DMS 273 (cell line): Measurements from ENCODE around the gene INTS3.
"Not testable (repeated sequence)": the region's sequence is repeated elsewhere in the genome, so short reads cannot be mapped to it uniquely, and the experiment has no call there.

Experiments
- DNase-seq: peaks from one replicate; lab custom pipeline; 2025; ENCODE audit not compliant: unreplicated experiment; lab: John Stamatoyannopoulos, UW

Gene INTS3

DNA sequence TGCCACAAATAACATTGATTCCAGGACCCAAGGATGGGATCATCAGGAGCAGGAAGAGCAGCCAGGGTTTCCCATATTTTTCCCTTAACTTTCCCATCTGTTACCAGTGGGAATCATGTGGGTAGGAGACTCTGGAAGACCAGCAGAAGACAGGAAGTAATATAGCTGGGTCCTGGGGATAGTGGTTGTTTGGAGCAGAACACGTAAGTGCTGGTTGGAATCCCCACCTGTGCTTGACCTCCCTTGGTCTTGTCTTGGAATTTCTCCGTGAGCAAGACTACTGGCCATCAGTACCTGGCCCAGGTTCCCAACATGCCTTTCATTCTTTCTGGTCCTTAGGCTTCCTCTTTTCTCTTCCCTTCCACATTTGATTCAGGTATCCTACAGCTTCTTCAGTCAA is 26.4 kb downstream of the INTS3 start:
- no peak for DNase-seq

DNA sequence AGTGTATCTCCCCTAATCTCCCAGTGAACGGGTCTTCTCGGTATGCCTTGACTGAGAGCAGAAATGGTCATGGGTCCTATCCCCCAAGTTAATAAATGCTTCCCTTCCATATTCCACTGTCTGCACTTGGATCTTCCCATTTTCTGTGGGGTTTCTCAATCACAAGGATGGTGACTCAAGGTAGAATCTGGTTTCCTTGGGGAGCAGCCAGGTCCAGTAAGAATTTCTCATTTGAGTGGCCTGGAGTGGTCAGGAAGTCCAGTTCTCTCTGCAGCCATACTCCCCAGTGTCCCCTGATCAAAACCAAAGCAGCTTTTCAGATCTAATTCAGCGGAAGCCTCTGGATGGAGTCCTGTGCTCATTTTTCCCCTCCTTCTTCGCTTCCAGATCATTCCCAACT is 32.6 kb downstream of the INTS3 start:
- DNase-seq, result no peak

DNA sequence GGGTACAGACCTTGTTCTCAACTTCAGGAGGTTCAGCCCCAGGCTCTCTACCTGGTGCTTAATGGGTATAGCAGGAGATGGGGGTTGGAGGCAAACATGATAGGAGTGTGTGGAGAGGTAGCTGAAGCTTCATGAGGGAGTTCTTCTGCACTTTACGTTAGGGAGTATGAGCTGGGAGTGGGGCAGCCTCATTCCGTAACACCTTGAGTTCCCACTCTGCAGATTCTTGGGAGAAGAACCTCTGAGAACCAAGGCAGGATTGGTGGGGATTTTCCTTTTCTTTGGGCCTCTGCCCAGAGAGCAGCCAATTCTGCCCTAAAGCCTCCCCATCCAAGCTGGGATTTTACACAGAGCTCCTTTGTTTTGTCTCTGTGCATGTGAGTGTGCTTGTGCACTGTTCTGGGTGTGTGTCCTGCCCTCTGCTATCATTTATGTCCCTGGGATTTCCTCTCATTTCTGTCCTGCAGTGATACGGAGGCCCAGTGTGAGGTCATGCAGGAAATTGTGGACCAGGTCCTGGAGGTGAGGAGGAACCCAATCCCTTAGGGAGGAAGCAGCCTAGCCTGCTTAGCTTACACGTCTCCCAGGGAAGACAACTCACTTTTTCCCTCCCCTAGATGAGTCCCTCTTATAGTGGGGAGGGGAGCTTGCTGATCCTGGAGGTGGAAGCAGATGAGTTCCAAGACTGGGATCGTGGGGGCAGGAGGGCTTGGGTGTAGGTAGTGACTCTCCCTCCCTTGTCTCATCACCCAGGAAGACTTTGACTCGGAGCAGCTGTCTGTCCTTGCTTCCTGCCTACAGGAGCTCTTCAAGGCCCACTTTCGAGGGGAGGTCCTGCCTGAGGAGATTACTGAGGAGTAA is 35.7 kb downstream of the INTS3 start:
- no peak for DNase-seq

DNA sequence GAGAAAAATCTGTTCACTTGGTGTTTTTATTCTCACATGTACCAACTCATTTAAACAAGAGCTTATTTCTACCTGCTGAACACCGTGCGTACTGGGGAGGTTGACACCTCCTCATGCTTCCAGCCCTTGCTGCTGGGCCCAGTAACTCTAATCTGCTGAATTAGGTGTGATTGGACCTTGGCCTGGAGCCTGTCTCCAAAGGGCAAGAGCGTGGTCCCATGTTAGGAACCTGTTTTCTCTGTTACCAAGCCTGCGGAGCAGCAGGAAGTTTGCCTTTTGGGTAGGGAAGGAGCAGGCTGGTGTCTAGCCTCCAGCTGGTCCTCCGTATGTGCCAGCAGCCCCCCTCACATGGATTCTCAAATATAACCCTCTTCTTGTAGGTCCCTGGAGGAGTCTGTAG is 36.5 kb downstream of the INTS3 start:
- no peak for DNase-seq

DNA sequence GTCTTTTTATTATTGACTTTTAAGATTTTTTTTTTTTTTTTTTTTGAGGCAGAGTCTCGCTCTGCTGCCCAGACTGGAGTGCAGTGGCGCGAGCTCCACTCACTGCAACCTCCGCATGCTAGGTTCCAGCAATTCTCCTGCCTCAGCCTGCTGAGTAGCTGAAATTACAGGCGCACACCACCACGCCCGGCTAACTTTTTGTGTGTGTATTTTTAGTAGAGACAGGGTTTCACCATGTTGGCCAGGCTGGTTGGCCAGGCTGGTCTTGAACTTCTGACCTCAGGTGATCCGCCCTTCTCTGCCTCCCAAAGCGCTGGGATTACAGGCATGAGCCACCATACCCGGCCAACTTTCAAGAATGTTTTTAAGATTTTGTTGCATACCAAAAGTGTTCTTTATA is 38.8 kb downstream of the INTS3 start:
- not testable (repeated sequence) for DNase-seq

DNA sequence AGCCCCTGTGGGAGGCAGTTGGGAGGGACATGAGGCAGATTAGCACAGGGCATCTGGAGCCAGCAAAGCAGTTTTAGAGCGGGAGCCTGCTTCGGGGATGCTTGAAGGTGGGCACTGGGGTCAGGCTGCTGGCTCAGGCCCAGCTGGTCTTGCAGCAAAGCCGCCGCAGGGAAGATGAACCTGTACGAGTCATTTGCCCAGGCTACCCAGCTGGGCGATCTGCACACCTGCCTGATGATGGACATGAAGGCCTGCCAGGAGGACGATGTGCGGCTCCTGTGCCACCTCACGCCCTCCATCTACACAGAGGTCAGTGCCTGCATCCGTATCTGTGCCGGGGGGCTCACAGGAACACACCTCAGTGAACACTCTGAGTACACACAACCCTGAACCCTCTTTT is 39.7 kb downstream of the INTS3 start:
- no peak for DNase-seq

DNA sequence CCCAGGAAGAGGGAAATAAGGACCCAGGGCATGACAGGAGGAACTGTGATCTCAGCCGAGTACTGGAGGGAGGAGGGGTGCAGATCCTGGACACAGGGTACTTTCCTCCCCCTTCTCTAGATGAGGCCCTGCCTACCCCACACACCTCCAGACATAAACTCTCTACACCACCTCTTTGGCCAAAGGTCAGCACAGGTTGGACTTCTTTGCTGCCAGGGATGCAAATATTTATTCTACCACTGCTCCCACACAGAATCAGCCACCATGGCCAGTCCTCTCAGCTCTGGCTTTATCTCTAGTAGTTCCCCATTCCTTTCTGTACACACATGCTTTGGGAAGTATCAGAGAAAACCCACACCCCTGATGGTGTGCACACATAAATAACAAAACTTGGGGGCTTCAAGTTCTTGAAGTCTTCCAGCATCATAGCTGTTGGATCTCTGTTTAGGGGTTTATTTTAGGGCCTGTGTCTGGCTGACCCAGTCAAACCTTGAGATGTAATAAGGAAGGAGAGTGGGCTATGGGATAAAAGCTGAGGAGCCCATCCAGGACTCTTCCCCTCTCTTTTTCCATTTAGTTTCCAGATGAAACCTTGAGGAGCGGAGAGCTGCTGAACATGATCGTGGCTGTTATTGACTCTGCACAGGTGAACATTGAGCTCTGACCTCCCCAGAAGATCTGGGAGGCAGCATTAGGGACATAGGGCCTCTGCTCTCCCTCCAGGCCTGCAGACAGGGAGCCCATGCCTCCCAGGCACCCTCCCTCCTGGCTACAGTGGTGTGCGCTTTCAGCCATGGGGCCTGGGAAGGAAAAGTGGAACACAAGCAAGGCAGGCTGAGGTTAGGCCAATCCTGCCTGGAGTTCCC is 40.7 kb downstream of the INTS3 start:
- no peak for DNase-seq

DNA sequence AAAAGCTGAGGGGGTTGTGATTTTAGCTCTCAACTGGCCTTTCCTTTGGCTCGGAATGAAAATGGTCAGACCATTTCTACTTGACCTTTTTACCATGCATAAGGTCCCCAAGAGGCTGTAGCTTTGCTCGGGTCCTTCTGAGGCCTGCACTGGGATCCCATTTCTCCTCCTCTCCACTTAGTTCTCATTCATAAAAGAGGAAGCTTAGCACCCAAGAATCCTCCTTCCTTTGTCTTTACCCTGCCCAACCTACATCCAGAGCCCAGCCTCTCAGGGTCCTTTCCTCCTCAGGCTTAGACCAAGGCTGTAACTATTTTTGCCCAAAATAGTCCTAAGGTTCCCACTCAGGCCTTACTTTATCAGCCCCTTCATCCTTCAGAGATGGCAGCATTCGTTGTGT is 41.4 kb downstream of the INTS3 start:
- no peak for DNase-seq

DNA sequence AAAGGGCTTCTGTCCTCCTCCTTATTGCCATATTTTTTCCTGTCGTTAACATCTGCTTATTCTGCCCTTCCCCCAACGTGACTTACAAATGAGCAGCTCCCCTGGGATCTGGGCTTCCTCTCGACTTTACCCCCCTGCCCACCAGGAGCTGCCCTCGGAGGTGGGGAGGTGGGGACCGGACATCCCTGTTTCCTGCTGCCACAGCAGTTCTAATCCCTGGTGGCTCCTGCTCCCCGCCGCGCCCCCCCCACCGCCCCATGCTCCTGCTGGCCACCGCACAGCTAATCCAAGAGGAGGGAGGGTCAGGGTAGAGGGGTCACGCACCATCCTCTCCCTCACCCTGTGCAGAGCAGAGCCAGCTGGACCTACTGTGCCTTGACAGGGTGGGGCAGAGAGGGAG is 42.9 kb downstream of the INTS3 start:
- DNase-seq, result no peak

DNA sequence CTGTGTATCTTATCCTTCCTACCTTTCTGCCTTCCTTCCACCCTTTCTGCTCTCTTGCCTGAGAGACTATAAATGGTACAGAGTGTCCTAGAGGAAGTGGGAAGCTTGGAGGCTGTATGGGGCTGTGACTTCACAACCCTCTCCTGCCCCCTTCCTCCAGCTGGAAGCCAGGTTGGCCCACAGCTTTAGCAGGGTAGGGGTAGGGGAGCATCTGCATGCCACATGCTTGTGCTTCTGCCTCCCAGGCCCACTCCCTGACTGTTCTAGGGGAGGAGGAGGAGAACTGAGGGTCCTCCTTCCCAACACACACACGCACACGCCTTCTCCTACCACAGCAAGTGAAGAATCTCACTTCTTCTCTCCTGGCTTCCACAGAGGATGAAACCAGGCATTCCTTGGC is 43.4 kb downstream of the INTS3 start:
- DNase-seq, result no peak

DNA sequence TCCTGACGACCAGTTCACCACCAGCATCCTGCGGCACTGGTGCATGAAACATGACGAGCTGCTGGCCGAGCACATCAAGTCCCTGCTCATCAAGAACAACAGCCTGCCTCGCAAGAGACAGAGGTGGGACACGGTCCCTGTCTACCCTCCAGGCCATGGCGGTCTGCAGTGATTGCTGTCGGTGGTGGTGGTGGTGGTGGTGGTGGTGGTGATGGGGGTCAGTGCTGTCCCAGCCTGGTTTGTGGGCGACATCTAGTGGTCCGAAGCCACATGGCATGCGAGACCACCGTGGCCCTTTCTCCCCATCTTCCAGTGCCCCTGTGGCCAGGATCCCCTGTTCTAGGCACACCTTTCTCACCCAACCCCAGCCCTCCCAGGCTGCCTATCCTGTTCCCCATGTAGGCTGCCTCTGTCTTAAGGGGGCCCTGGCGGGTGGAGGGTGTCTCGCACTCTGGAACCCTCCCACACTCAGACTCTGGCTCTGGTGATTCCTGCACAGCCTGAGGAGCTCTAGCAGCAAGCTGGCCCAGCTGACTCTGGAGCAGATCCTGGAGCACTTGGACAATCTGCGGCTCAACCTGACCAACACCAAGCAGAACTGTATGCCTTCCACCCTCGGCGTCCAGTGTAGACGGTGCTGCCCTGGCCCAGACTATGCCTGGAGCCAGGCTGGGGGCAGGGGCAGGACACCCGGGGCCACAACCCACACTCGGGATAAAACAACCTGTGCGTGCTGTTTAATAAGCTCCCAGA is 44.2 kb downstream of the INTS3 start:
- peak; percentile 56 for DNase-seq

DNA sequence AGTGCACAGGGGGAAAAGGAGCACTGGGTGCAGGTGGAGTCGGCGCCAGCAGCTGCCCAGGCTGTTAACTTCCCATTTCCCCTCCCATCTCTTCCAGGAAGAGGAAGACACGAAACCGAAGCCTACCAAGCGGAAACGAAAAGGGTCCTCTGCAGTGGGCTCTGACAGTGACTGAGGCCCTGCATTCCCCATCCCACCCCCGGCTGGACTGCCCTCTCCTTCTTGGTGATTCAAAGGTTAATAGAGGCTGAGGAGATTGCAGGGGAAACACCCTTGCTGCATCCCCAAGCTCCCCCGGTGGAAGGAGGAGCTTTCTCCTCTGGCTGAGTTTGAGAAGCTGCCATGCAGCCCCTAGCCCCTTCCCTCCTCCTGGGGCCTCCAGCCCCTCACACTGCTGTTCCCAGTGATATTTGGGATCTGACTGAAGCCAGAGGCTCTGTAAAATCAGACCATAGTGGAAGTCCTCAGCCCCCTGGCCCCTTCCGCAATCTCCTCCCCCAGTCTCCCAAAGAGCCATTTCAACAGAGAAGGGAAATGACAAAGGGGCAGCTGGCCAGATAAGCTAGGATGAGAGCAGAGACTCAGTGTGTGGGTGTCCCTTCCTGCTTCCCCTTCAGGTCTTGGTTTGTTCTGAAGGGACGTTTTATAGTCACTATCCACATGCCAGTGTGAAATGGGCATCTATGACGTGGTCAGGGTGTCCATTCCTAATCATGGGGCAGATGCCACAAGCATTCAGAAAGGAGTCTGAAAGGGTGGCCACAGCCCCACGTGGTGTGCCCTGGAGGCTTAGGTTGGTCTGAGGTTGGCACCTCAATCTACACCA is 45.5 kb downstream of the INTS3 start:
- no peak for DNase-seq

DNA sequence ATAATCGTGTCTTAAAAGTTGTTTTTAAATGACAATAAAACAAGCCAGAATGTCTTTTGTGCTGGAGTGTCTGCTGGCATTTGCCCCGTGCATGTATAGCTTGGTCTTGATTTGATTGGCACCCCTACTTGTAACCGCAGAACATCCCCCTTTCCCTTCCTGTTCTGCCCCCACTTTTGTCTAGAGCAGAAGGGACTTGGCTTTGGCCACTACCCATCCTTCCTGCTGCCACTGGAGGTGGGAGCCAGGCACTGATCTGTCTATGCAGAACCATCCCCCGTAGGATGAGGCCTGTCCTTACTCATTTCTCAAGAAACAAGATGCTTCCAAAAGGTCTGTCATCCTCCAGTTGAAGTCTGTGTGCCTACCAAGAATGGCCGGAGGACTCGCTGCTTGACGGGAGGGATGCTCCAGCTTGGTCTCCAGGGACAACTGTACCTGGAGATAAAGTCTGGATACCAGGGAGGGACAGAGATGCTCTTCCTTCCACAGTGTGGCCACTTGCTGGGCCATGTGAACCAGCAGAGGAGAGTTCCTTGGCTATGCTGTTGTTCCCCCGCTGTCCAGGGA is 46.3 kb downstream of the INTS3 start:
- DNase-seq, result no peak

DNA sequence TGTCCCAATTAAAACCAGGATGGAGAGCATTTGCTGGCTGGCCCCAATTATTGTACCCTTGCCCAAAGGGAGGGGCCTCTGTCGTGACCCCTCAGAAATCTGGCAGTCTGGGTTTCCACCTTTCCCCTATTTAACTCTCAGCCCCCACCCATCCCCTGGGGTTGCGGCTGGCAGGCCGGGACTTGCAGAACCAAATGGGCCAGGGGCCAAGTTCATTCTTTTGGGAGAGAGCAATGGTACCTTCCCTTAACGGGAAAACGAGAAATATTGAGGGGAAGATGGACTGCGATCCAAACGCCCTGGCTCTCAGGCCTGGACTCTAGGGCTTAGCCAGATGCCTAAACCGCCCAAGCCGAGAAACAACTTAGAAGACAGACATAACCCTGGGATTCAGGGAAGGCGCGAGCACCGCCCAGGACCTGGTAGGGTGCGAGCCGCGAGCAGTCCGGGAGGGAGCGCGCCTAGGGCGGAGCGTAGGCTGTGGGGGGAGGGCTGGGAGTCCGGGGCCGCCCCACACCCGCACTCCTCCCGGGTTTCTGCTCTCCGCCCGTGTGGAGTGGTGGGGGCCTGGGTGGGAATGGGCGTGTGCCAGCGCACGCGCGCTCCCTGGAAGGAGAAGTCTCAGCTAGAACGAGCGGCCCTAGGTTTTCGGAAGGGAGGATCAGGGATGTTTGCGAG is 47.1 kb downstream of the INTS3 start, which contains the start of gene SLC27A3:
TSS of gene SLC27A3 (plus strand) at position 628 of the 678 bp plus-strand sequence. CDS start 91 bp downstream, outside the sequence.
- peak; percentile 91 for DNase-seq

DNA sequence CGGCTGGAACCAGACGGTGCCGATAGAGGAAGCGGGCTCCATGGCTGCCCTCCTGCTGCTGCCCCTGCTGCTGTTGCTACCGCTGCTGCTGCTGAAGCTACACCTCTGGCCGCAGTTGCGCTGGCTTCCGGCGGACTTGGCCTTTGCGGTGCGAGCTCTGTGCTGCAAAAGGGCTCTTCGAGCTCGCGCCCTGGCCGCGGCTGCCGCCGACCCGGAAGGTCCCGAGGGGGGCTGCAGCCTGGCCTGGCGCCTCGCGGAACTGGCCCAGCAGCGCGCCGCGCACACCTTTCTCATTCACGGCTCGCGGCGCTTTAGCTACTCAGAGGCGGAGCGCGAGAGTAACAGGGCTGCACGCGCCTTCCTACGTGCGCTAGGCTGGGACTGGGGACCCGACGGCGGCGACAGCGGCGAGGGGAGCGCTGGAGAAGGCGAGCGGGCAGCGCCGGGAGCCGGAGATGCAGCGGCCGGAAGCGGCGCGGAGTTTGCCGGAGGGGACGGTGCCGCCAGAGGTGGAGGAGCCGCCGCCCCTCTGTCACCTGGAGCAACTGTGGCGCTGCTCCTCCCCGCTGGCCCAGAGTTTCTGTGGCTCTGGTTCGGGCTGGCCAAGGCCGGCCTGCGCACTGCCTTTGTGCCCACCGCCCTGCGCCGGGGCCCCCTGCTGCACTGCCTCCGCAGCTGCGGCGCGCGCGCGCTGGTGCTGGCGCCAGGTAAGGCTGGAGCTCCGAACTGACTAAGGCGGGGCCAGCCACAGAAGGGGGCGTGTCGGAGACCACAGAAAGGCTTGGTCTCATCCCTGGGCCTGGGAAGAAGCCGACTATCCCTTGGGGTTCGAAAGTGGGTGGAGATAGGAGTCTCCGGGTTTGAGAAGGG is 47.8 kb downstream of the INTS3 start:
- DNase-seq, result peak; percentile 91

DNA sequence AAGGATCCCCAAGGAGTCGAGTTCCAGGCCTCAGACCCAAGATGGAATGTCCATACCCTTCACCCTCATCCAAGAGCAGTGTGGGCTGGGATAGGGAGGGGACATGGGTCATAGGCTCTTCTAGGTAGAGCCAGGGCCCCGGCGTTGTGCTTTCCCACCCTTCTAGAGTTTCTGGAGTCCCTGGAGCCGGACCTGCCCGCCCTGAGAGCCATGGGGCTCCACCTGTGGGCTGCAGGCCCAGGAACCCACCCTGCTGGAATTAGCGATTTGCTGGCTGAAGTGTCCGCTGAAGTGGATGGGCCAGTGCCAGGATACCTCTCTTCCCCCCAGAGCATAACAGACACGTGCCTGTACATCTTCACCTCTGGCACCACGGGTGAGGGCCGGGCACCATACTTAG is 48.5 kb downstream of the INTS3 start:
- no peak for DNase-seq

DNA sequence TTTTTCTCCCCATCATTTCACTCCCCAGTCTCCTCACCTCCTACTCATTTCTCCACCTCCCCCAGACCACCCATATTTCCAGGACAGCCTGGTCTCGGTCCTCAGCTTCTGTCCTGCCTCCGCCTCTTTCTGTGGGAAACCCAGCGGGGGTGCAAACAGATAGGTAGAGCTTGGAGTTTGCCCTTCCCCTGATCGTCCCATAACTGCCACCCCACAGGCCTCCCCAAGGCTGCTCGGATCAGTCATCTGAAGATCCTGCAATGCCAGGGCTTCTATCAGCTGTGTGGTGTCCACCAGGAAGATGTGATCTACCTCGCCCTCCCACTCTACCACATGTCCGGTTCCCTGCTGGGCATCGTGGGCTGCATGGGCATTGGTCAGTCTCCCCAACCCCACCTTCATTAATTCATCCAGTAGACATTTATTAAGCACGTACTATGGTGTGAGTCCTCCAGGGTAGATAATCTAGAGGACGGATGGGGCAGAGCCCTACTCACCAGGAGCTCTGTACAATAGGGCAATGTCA is 49.1 kb downstream of the INTS3 start:
- no peak for DNase-seq

DNA sequence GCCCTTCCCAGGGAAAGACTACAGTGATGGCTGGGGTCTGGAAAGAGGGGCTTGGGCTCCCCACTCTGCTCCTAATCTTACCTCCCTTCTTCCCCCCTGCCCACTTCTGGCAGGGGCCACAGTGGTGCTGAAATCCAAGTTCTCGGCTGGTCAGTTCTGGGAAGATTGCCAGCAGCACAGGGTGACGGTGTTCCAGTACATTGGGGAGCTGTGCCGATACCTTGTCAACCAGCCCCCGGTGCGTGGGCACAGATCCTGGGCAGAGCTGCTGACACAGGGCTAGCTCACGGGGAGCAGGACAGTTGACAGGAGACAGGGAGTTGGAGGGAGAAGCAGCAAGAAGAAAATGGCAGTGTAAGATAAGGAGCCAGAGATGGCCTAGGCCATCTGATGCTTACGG is 49.8 kb downstream of the INTS3 start:
- no peak for DNase-seq
